Measurements from ENCODE around the gene TICAM1.
"Not testable (repeated sequence)": the region's sequence is repeated elsewhere in the genome, so short reads cannot be mapped to it uniquely, and the experiment has no call there.

The TICAM1 gene

GRCh38 chr19:4832776-4833175 is 1.3 kb upstream of the TICAM1 start:
- no peak overlapping the region for H3K27ac ChIP-seq
- no peak for TF ChIP-seq ZFX (IDR thresholded peaks at IDR 0.05)
- no peak for TF ChIP-seq CTCF (conservative IDR thresholded peaks at IDR 0.05)

GRCh38 chr19:4831979-4832340 is 448 bp upstream of the TICAM1 start:
- H3K27ac ChIP-seq, result peak overlapping the region; percentile 81

- TF ChIP-seq ZFX (IDR thresholded peaks at IDR 0.05) (no peak), CTCF (conservative IDR thresholded peaks at IDR 0.05) (no peak)
- H3K27ac ChIP-seq, result peak overlapping the region; percentile 81
These were observed 695 bp downstream of the TICAM1 start for GRCh38 chr19:4830768-4831265.

- H3K27ac ChIP-seq, result peak overlapping the region; percentile 81
These were observed 1.2 kb downstream of the TICAM1 start for GRCh38 chr19:4830332-4830731.

GRCh38 chr19:4829001-4829712 is 2.4 kb downstream of the TICAM1 start:
- no peak overlapping the region for H3K27ac ChIP-seq
- TF ChIP-seq CTCF (conservative IDR thresholded peaks at IDR 0.05) (no peak), ZFX (IDR thresholded peaks at IDR 0.05) (no peak)

More at GRCh38 chr19:4830332-4830731, 1.2 kb downstream of the TICAM1 start:
- TF ChIP-seq ZFX (IDR thresholded peaks at IDR 0.05) (no peak), CTCF (conservative IDR thresholded peaks at IDR 0.05) (no peak)

- no peak overlapping the region for H3K27ac ChIP-seq
- no peak for TF ChIP-seq CTCF (conservative IDR thresholded peaks at IDR 0.05)
- TF ChIP-seq ZFX (IDR thresholded peaks at IDR 0.05), result no peak
These were observed 7.9 kb downstream of the TICAM1 start for GRCh38 chr19:4823577-4823976.

- H3K27ac ChIP-seq, result not testable (repeated sequence)
These were observed 9.2 kb downstream of the TICAM1 start for GRCh38 chr19:4822354-4822753.

GRCh38 chr19:4821265-4821664 is 10.2 kb downstream of the TICAM1 start:
- TF ChIP-seq CTCF (conservative IDR thresholded peaks at IDR 0.05) (no peak), ZFX (IDR thresholded peaks at IDR 0.05) (no peak)
- no peak overlapping the region for H3K27ac ChIP-seq

Measured in C4-2B (cell line).